ENCODE results near the gene MYO18B. TPM values are rescaled to one million over a fixed set of nuclear protein-coding genes. Genes with fewer than 3 reads are reported as not detected.

MYO18B gene
- total RNA-seq, 1 experiment from 2014 or later = 0.05 TPM

- Histone ChIP-seq H4K20me1 (ENCODE audit: insufficient read depth) (no peaks in the 10 kb centered on the region), H3K27ac (ENCODE audit: low read depth, low read length) (no peak overlapping the region), H3K4me2 (ENCODE audit: low read length) (no peak overlapping the region), H3K9ac (ENCODE audit: low read length) (no peak overlapping the region), H2AFZ (ENCODE audit: low read depth, low read length, poor library complexity, severe bottlenecking) (no peak overlapping the region), H3K9me3 (ENCODE audit: control insufficient read depth in 1 of 2, insufficient read depth in 1 of 2, low read depth in 1 of 2, low read length in 2 of 2) (no peaks in the 10 kb centered on the region), H3K79me2 (ENCODE audit: insufficient read depth, low read length) (no peaks in the 10 kb centered on the region), H3K36me3 (ENCODE audit: control insufficient read depth in 1 of 2, insufficient read depth in 2 of 2, low read length in 2 of 2) (no peaks in the 10 kb centered on the region), H3K4me3 (replicated peaks in 1 of 2; ENCODE audit: low read depth in 1 of 2, low read length in 2 of 2) (no peak overlapping the region), H3K27me3 (ENCODE audit: insufficient read depth, low read length) (peaks cover 70% of the 10 kb centered on the region), H3K4me1 (ENCODE audit: control insufficient read depth in 1 of 2, insufficient read depth in 2 of 2, low read length in 2 of 2) (no peaks in the 10 kb centered on the region), H3K9me2 (ENCODE audit: insufficient read depth) (no peaks in the 10 kb centered on the region)
- CTCF ChIA-PET = no interaction called here
- TF ChIP-seq TCF7L2 (IDR thresholded peaks at IDR 0.05; ENCODE audit: borderline replicate concordance, extremely low read depth, insufficient read depth, insufficient read length) (no peak), FOSL1 (IDR thresholded peaks at IDR 0.05; ENCODE audit: low read depth) (no peak), EZH2 (IDR thresholded peaks at IDR 0.05) (no peak), RAD21 (IDR thresholded peaks at IDR 0.05; ENCODE audit: low read depth) (no peak), CEBPB (IDR thresholded peaks at IDR 0.05; ENCODE audit: low read depth) (no peak), ZFX (IDR thresholded peaks at IDR 0.05) (no peak), SRF (IDR thresholded peaks at IDR 0.05; ENCODE audit: low read depth) (no peak), MAX (IDR thresholded peaks at IDR 0.05) (no peak)
- TF ChIP-seq, protein P1, sequence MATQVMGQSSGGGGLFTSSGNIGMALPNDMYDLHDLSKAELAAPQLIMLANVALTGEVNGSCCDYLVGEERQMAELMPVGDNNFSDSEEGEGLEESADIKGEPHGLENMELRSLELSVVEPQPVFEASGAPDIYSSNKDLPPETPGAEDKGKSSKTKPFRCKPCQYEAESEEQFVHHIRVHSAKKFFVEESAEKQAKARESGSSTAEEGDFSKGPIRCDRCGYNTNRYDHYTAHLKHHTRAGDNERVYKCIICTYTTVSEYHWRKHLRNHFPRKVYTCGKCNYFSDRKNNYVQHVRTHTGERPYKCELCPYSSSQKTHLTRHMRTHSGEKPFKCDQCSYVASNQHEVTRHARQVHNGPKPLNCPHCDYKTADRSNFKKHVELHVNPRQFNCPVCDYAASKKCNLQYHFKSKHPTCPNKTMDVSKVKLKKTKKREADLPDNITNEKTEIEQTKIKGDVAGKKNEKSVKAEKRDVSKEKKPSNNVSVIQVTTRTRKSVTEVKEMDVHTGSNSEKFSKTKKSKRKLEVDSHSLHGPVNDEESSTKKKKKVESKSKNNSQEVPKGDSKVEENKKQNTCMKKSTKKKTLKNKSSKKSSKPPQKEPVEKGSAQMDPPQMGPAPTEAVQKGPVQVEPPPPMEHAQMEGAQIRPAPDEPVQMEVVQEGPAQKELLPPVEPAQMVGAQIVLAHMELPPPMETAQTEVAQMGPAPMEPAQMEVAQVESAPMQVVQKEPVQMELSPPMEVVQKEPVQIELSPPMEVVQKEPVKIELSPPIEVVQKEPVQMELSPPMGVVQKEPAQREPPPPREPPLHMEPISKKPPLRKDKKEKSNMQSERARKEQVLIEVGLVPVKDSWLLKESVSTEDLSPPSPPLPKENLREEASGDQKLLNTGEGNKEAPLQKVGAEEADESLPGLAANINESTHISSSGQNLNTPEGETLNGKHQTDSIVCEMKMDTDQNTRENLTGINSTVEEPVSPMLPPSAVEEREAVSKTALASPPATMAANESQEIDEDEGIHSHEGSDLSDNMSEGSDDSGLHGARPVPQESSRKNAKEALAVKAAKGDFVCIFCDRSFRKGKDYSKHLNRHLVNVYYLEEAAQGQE (IDR thresholded peaks at IDR 0.05; ENCODE audit: low read depth) = no peak
- BruUV-seq (replicated peaks) = no TSS peak
- DNase-seq (ENCODE audit: low read depth, low spot score) (no peak), ATAC-seq (no peak)
- intact Hi-C loops (cut with micrococcal nuclease) = no loop called here
- RAD21 ChIA-PET (ENCODE audit: low non-redundant PET in 1 of 2, low total read pairs in 2 of 2, uncharacterized antibody in 2 of 2, unreplicated experiment in 2 of 2) = no interaction called here
- POLR2A ChIA-PET = no interaction called here
These were observed 146.5 kb downstream of the MYO18B start for GRCh38 chr22:25888399-25889054.
